Measurements from ENCODE around the gene CFAP46. TPM values are rescaled to one million over a fixed set of nuclear protein-coding genes. Genes with fewer than 3 reads are reported as not detected.

The CFAP46 gene
- total and polyA plus RNA-seq, 9 of the 15 experiments (the other 6 are each of a cell fraction or from before 2014, with no cell fraction given): not detected

DNA sequence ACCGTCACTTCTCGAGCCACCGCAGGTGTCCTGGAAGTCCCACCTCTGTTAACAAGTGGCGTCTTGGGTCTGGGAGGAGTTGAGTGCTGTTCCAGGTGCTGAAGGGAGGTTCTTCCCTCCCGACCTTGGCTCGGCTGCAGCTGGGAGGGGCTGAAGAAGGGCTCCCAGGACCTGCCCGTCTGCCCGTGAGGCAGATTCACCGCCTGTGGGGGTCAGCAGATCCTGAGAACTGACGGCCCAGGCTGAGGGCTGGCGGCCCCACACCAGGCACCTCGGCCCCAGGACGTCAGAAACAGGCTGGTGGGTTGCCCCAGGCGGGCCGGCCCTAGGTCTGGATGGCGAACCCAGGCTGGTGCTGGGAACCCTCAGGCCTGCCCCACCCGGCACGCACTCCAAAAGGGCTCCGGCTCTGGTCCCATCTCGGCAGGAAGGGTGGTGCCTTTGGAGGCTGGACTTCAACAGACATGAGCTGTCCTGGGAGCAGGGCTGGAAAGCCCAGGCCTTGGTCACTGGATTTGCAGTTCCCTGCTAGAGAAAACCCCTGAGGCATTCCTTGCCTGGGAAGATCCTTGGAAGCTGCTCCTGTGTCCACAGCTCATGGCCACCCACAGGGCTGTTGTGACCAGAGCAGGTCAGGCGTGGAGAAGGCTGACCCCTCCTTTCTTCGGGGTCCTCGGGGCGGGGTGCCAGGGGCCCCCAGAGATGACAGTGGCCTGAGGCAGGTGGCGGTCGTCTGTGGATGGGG is 42.6 kb upstream of the CFAP46 start:
- FAIRE-seq: no peak
- H3K9ac ChIP-seq (ENCODE audit: insufficient read depth in 1 of 2, low read depth in 2 of 2, low read length in 2 of 2): no peak overlapping the region

More for the DNA sequence above, 42.6 kb upstream of the CFAP46 start:
- Histone ChIP-seq H3K79me2 (ENCODE audit: control insufficient read depth, insufficient read depth, low read length) (no peaks in the 10 kb centered on the region), H3K36me3 (ENCODE audit: control insufficient read depth, insufficient read depth, low read length) (no peaks in the 10 kb centered on the region), H2AFZ (ENCODE audit: low read depth, low read length) (no peak overlapping the region), H3K27ac (ENCODE audit: extremely low read depth, low read depth, low read length) (no peak overlapping the region), H3K4me1 (replicated peaks in 1 of 2; ENCODE audit: control insufficient read depth in 2 of 2, insufficient read depth in 2 of 2, low read length in 2 of 2) (peaks cover 0 to 3% of the 10 kb centered on the region in 2 experiments; a peak in 1 of 5 replicates), H3K4me2 (ENCODE audit: insufficient read depth, low read length) (no peak overlapping the region), H3K9me1 (ENCODE audit: control insufficient read depth, insufficient read depth, low read length) (no peaks in the 10 kb centered on the region), H4K20me1 (replicated peaks; ENCODE audit: control insufficient read depth, insufficient read depth, low read length) (0 out of 2 replicates have a peak, but pooled peaks cover 4% of the 10 kb centered on the region), H3K4me3 (no peak overlapping the region), H3K27me3 (ENCODE audit: control insufficient read depth in 2 of 2, insufficient read depth in 2 of 2, low read length in 2 of 2) (peaks cover 0 to 22% of the 10 kb centered on the region in 2 experiments; a peak in 2 of 5 replicates), H3K9me3 (replicated peaks; ENCODE audit: control insufficient read depth, insufficient read depth, low read depth, low read length) (no peaks in the 10 kb centered on the region)
- in situ Hi-C loops (cut with MboI): no loop called here
- POLR2A ChIA-PET: no interaction called here
- no TSS peak for BruUV-seq (replicated peaks)
- ATAC-seq: no peak
- 1% methylated on average over 18 of the region's 26 CpGs for WGBS (ENCODE audit: insufficient coverage, low coverage, missing lambda C conversion rate)
- intact Hi-C loops (cut with micrococcal nuclease): no loop called here
- CTCF ChIA-PET (ENCODE audit: low intra/inter-chr PET ratio): no interaction called here
- no peak for TF ChIP-seq ZNF655 (CRISPR knock-in tag; IDR thresholded peaks at IDR 0.05)
- TF ChIP-seq ZNF830 (CRISPR knock-in tag; IDR thresholded peaks at IDR 0.05): no peak
- no peak for TF ChIP-seq ZNF253 (CRISPR knock-in tag; conservative IDR thresholded peaks at IDR 0.05)
- TF ChIP-seq ZNF146 (CRISPR knock-in tag; IDR thresholded peaks at IDR 0.05; ENCODE audit: unreplicated experiment): no peak
- no peak for DNase-seq (ENCODE audit: extremely low read depth in 1 of 4, low spot score in 3 of 4)
